ENCODE data around the gene CRACR2A. TPM values are rescaled to one million over a fixed set of nuclear protein-coding genes. Genes with fewer than 3 reads are reported as not detected.

The CRACR2A gene
- polyA plus RNA-seq, 2 donors = 0.38 to 0.57 TPM

DNA sequence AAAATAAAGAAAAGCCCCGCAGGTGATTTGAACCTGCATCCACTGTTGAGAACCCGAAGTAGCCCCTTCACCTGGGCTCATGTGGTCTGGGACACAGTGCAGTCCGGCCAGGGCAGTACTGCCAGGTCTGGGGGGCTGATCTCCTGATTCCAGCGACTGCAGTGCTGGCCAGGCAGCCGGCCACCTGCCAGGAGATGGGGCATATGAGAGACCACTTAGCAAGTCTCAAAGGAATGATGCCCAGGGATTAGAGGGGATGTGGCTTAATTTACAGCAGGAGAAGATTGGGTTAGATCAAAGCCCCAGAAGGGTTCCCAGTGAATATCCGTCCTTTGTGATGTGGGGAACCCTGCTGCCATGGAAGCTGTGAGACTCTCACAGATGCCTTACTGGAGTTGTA, 148.6 kb downstream of the CRACR2A start:
- H3K4me1 ChIP-seq (ENCODE audit: control insufficient read depth in 2 of 2, insufficient read depth in 2 of 2, low read length in 1 of 2) = peaks cover 0 to 3% of the 10 kb centered on the region in 2 donors
- 77 to 82% methylated on average over 6 of the region's 6 CpGs for WGBS, 2 donors
- peaks cover 0 to 1% of the 10 kb centered on the region in 2 donors for H3K9me3 ChIP-seq (ENCODE audit: control insufficient read depth in 2 of 2, insufficient read depth in 1 of 2, low read depth in 1 of 2, low read length in 1 of 2)
- no peak overlapping the region for H3K27ac ChIP-seq (ENCODE audit: low read depth in 2 of 2, low read length in 1 of 2)
- no peak overlapping the region for H3K4me3 ChIP-seq (ENCODE audit: low read depth in 1 of 2, low read length in 2 of 2)
- no peaks in the 10 kb centered on the region for H3K27me3 ChIP-seq (ENCODE audit: control insufficient read depth in 1 of 2, insufficient read depth in 2 of 2, low read length in 2 of 2)
- H3K36me3 ChIP-seq (ENCODE audit: control insufficient read depth in 2 of 2, insufficient read depth in 2 of 2, low read length in 1 of 2) = no peaks in the 10 kb centered on the region

DNA sequence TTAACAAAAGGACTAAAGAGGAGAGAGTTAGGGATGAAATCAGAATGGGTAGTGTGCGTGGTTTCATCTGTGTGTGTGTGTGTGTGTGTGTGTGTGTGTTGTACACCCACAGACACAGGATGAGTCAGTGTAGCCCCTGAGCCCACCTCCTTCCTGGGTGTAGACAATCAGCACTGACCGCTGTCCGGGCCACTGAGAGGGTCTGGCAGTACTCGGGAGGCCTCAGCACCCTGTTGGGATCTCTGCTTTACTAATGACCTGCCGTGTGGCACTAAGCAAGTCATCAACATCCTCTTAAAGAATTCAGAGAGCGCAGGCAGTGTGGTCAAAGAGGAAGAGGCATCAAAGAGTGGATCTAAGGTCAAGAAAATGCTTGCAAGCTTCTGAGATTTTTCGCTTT, 149.3 kb downstream of the CRACR2A start:
- H3K9me3 ChIP-seq (ENCODE audit: control insufficient read depth in 2 of 2, insufficient read depth in 1 of 2, low read depth in 1 of 2, low read length in 1 of 2) = peaks cover 0 to 1% of the 10 kb centered on the region in 2 donors
- 83 to 88% methylated on average over 7 of the region's 7 CpGs for WGBS, 2 donors
- no peaks in the 10 kb centered on the region for H3K27me3 ChIP-seq (ENCODE audit: control insufficient read depth in 1 of 2, insufficient read depth in 2 of 2, low read length in 2 of 2)
- H3K27ac ChIP-seq (ENCODE audit: low read depth in 2 of 2, low read length in 1 of 2) = no peak overlapping the region
- H3K36me3 ChIP-seq (ENCODE audit: control insufficient read depth in 2 of 2, insufficient read depth in 2 of 2, low read length in 1 of 2) = no peaks in the 10 kb centered on the region
- no peak overlapping the region for H3K4me3 ChIP-seq (ENCODE audit: low read depth in 1 of 2, low read length in 2 of 2)
- peaks cover 0 to 3% of the 10 kb centered on the region in 2 donors for H3K4me1 ChIP-seq (ENCODE audit: control insufficient read depth in 2 of 2, insufficient read depth in 2 of 2, low read length in 1 of 2)

- no peaks in the 10 kb centered on the region for H3K36me3 ChIP-seq (ENCODE audit: control insufficient read depth in 2 of 2, insufficient read depth in 2 of 2, low read length in 1 of 2)
- no peak overlapping the region for H3K4me3 ChIP-seq (ENCODE audit: low read depth in 1 of 2, low read length in 2 of 2)
- WGBS, 2 donors = 81 to 85% methylated on average over 11 of the region's 11 CpGs
- peaks cover 0 to 3% of the 10 kb centered on the region in 2 donors for H3K4me1 ChIP-seq (ENCODE audit: control insufficient read depth in 2 of 2, insufficient read depth in 2 of 2, low read length in 1 of 2)
- H3K9me3 ChIP-seq (ENCODE audit: control insufficient read depth in 2 of 2, insufficient read depth in 1 of 2, low read depth in 1 of 2, low read length in 1 of 2) = no peaks in the 10 kb centered on the region
- H3K27ac ChIP-seq (ENCODE audit: low read depth in 2 of 2, low read length in 1 of 2) = no peak overlapping the region
- no peaks in the 10 kb centered on the region for H3K27me3 ChIP-seq (ENCODE audit: control insufficient read depth in 1 of 2, insufficient read depth in 2 of 2, low read length in 2 of 2)
Observed at GRCh38 chr12:3602488-3602887, 150.4 kb downstream of the CRACR2A start.

DNA sequence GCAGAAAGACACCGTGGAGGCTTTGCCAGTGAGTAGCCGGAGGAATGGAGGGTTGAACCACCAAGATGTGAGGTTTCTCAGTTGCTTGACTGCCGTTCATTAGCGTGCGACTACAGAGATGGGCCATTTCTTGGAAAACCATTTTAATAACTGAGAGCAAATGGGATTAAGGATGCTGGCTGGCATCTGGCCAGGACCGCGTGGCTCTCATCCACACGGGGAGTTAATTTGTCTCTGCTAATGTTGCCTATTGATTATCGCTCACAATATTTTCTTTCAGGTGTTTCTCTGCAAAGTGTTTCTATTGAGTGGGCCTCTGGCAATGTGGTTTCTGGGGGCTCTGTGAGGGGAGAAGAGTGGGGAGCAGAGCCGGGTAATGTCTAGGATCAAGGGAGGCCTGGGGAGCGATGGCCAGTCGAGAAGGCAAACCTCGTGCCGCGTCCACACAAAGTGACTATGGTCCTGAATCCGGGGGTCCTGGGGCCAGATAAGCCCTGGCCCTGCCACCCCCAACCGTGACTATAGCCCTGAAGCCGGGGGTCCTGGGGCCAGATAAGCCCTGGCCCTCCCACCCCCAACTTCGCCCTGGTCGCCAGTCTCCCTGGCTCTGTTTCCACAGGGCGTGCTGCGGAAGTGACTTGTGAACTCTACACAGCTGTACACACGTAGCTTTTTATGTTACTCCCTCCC, 151.3 kb downstream of the CRACR2A start:
- 72 to 75% methylated on average over 23 of the region's 23 CpGs for WGBS, 2 donors
- H3K9me3 ChIP-seq (ENCODE audit: control insufficient read depth in 2 of 2, insufficient read depth in 1 of 2, low read depth in 1 of 2, low read length in 1 of 2) = no peaks in the 10 kb centered on the region
- H3K27me3 ChIP-seq (ENCODE audit: control insufficient read depth in 1 of 2, insufficient read depth in 2 of 2, low read length in 2 of 2) = no peaks in the 10 kb centered on the region
- H3K4me1 ChIP-seq (ENCODE audit: control insufficient read depth in 2 of 2, insufficient read depth in 2 of 2, low read length in 1 of 2) = peaks cover 0 to 3% of the 10 kb centered on the region in 2 donors
- H3K36me3 ChIP-seq (ENCODE audit: control insufficient read depth in 2 of 2, insufficient read depth in 2 of 2, low read length in 1 of 2) = no peaks in the 10 kb centered on the region
- H3K4me3 ChIP-seq (ENCODE audit: low read depth in 1 of 2, low read length in 2 of 2) = no peak overlapping the region
- H3K27ac ChIP-seq (ENCODE audit: low read depth in 2 of 2, low read length in 1 of 2) = no peak overlapping the region

GRCh38 chr12:3600951-3601350, 152.0 kb downstream of the CRACR2A start:
- no peaks in the 10 kb centered on the region for H3K36me3 ChIP-seq (ENCODE audit: control insufficient read depth in 2 of 2, insufficient read depth in 2 of 2, low read length in 1 of 2)
- no peaks in the 10 kb centered on the region for H3K27me3 ChIP-seq (ENCODE audit: control insufficient read depth in 1 of 2, insufficient read depth in 2 of 2, low read length in 2 of 2)
- no peak overlapping the region for H3K27ac ChIP-seq (ENCODE audit: low read depth in 2 of 2, low read length in 1 of 2)
- 87 to 91% methylated on average over 7 of the region's 7 CpGs for WGBS, 2 donors
- no peak overlapping the region for H3K4me3 ChIP-seq (ENCODE audit: low read depth in 1 of 2, low read length in 2 of 2)
- peaks cover 0 to 3% of the 10 kb centered on the region in 2 donors for H3K4me1 ChIP-seq (ENCODE audit: control insufficient read depth in 2 of 2, insufficient read depth in 2 of 2, low read length in 1 of 2)
- no peaks in the 10 kb centered on the region for H3K9me3 ChIP-seq (ENCODE audit: control insufficient read depth in 2 of 2, insufficient read depth in 1 of 2, low read depth in 1 of 2, low read length in 1 of 2)

GRCh38 chr12:3600039-3600720, 152.7 kb downstream of the CRACR2A start:
- H3K27ac ChIP-seq (ENCODE audit: low read depth in 2 of 2, low read length in 1 of 2) = no peak overlapping the region
- H3K27me3 ChIP-seq (ENCODE audit: control insufficient read depth in 1 of 2, insufficient read depth in 2 of 2, low read length in 2 of 2) = no peaks in the 10 kb centered on the region
- 55 to 66% methylated on average over 14 of the region's 14 CpGs for WGBS, 2 donors

DNA sequence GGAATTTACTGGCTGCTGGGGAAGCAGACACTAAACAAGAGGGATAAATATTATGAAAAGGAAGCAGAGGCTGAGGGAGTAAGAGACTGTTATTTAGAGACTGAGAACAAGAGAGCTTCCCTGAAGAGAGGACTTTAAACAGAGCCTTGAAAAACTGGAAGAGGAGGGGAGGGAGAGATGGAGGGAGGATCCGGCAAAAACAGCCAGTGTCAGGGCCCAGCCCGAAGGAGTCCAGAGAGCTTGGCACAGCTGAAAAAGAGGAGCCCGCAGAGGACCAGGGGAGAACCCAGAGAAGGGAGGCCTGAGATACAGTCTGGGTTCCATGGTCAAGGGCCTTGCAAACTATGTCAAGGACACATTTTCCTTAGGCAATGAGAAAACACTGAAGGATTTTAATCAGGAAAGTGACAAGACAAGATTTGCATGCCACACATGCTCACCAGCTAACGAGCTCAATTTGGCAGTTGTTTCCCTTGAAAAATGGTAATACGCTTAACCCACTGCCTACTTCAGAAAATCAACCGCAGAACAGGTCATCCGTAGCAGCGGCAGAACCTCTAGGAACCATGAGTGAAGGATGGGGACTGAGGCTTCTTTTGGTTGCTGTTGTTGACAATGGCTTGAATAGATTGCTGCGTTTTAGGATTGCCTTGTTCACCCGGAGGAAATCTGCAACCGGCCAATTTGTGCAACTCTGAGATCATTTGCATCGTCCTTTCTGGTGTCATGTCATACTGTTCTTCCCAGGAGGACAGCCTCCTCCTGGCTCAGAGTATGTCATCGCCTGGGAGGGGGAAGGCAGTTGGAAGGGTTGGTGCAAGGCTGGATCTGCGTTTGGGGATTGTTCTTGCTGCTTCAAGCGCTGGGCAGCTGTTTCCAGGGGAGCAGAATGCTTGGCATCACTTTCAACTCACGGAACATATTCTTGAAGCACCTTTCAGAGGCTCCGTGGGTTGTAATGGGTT, 153.7 kb downstream of the CRACR2A start:
- no peaks in the 10 kb centered on the region for H3K36me3 ChIP-seq (ENCODE audit: control insufficient read depth in 2 of 2, insufficient read depth in 2 of 2, low read length in 1 of 2)
- H3K9me3 ChIP-seq (ENCODE audit: control insufficient read depth in 2 of 2, insufficient read depth in 1 of 2, low read depth in 1 of 2, low read length in 1 of 2) = no peaks in the 10 kb centered on the region
- H3K4me3 ChIP-seq (ENCODE audit: low read depth in 1 of 2, low read length in 2 of 2) = no peak overlapping the region
- H3K27me3 ChIP-seq (ENCODE audit: control insufficient read depth in 1 of 2, insufficient read depth in 2 of 2, low read length in 2 of 2) = no peaks in the 10 kb centered on the region
- no peaks in the 10 kb centered on the region for H3K4me1 ChIP-seq (ENCODE audit: control insufficient read depth in 2 of 2, insufficient read depth in 2 of 2, low read length in 1 of 2)
- H3K27ac ChIP-seq (ENCODE audit: low read depth in 2 of 2, low read length in 1 of 2) = no peak overlapping the region
- 82 to 84% methylated on average over 17 of the region's 17 CpGs for WGBS, 2 donors

More at GRCh38 chr12:3600039-3600720, 152.7 kb downstream of the CRACR2A start:
- H3K9me3 ChIP-seq (ENCODE audit: control insufficient read depth in 2 of 2, insufficient read depth in 1 of 2, low read depth in 1 of 2, low read length in 1 of 2) = no peaks in the 10 kb centered on the region
- H3K4me1 ChIP-seq (ENCODE audit: control insufficient read depth in 2 of 2, insufficient read depth in 2 of 2, low read length in 1 of 2) = peaks cover 0 to 3% of the 10 kb centered on the region in 2 donors
- no peaks in the 10 kb centered on the region for H3K36me3 ChIP-seq (ENCODE audit: control insufficient read depth in 2 of 2, insufficient read depth in 2 of 2, low read length in 1 of 2)
- no peak overlapping the region for H3K4me3 ChIP-seq (ENCODE audit: low read depth in 1 of 2, low read length in 2 of 2)

DNA sequence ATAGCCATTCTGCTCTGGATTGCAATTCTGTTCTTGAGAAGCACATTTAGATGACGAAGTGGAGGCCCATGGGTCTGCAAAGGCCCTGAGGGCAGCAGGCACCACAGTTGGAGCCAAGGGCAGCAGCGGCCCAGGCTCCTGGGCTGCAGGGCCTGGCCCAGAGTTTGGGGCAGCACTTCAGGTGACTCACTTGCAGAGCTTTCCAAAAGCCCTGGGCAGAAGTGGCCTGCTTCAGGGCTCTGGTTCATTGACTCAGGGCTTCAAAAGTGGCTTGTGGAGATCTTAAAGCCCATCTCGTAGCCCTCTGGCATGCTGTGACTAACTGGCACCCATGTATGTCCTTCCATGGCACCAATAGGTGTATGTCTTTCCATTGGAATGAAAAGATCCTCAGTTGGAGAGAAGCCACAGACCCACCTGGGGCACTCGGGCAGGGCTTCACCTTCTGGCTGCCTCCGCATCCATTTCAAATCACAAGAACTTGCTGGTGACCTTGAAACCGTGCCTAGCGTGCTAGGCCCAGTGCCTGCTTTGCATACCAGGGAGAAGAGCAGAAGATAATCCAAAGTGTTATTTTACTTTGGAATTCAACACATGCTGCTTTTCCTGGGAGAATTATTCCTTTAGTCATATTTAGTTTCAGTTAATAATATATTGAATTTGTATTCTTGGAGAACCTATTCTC, 155.2 kb downstream of the CRACR2A start:
- H3K27me3 ChIP-seq (ENCODE audit: control insufficient read depth in 1 of 2, insufficient read depth in 2 of 2, low read length in 2 of 2) = no peaks in the 10 kb centered on the region
- WGBS, 2 donors = 77 to 80% methylated on average over 7 of the region's 7 CpGs

More for the DNA sequence above, 155.2 kb downstream of the CRACR2A start:
- Histone ChIP-seq H3K4me1 (ENCODE audit: control insufficient read depth in 2 of 2, insufficient read depth in 2 of 2, low read length in 1 of 2) (no peaks in the 10 kb centered on the region), H3K27ac (ENCODE audit: low read depth in 2 of 2, low read length in 1 of 2) (no peak overlapping the region), H3K4me3 (ENCODE audit: low read depth in 1 of 2, low read length in 2 of 2) (no peak overlapping the region), H3K9me3 (ENCODE audit: control insufficient read depth in 2 of 2, insufficient read depth in 1 of 2, low read depth in 1 of 2, low read length in 1 of 2) (no peaks in the 10 kb centered on the region), H3K36me3 (ENCODE audit: control insufficient read depth in 2 of 2, insufficient read depth in 2 of 2, low read length in 1 of 2) (no peaks in the 10 kb centered on the region)

All from esophagus (tissue), 2 donors.